Measurements from ENCODE around the gene PLCB1.

The PLCB1 gene

DNA sequence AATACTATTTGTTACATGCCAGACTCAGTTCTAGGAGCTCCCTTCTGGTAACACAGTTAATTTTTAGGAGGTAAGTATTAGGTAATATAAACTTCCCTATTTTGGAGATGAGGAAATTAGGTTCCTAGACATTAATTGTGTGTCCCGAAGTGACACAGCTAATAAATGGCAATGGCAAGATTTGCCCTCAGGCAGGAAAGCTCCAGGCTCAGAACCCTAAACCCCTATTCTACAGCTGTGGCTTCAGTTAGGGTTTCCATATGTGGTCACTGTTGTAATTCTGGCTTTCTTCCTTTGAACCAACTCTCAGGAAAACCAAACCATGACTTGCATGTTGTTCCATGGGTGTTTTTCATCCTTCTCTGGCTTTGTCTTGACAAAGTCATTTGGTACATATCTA, 188.2 kb downstream of the PLCB1 start:
- Histone ChIP-seq H3K27ac (peak overlapping the region; percentile 9), H3K36me3 (no peaks in the 10 kb centered on the region)
- TF ChIP-seq, protein P1, sequence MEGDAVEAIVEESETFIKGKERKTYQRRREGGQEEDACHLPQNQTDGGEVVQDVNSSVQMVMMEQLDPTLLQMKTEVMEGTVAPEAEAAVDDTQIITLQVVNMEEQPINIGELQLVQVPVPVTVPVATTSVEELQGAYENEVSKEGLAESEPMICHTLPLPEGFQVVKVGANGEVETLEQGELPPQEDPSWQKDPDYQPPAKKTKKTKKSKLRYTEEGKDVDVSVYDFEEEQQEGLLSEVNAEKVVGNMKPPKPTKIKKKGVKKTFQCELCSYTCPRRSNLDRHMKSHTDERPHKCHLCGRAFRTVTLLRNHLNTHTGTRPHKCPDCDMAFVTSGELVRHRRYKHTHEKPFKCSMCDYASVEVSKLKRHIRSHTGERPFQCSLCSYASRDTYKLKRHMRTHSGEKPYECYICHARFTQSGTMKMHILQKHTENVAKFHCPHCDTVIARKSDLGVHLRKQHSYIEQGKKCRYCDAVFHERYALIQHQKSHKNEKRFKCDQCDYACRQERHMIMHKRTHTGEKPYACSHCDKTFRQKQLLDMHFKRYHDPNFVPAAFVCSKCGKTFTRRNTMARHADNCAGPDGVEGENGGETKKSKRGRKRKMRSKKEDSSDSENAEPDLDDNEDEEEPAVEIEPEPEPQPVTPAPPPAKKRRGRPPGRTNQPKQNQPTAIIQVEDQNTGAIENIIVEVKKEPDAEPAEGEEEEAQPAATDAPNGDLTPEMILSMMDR (IDR thresholded peaks at IDR 0.05), result no peak

DNA sequence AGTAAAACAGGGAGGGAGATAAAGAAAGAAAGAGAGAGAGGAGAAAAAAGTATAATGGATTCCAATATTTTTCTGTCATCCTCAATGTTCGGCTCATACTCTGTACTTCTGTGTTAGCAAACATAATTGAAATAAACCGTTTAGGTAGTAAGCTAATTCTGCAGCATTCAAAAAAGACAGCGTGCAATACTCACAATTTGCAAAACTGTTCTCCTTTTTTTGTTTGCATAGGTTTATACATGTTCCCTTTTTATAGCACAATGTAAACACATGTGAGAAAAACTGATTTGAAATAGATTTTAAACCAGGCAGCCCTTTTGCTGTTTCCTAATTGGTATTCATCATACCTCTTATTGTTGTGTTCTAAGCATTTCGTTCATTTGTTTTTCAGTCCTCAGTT, 188.9 kb downstream of the PLCB1 start:
- no peaks in the 10 kb centered on the region for H3K27me3 ChIP-seq
- peaks cover 15 to 19% of the 10 kb centered on the region in 2 experiments for H3K4me1 ChIP-seq (ENCODE audit: control insufficient read depth in 1 of 2, insufficient read depth in 1 of 2, low read depth in 1 of 2, low read length in 1 of 2)
- no peaks in the 10 kb centered on the region for H3K9me3 ChIP-seq
- TF ChIP-seq, protein P1 (IDR thresholded peaks at IDR 0.05), result no peak
- H3K36me3 ChIP-seq, result no peaks in the 10 kb centered on the region
- H3K27ac ChIP-seq, result no peak overlapping the region
- H3K4me3 ChIP-seq (ENCODE audit: low read depth in 1 of 2, low read length in 1 of 2), result no peak overlapping the region

More for the DNA sequence above, 188.2 kb downstream of the PLCB1 start:
- H3K4me3 ChIP-seq (ENCODE audit: low read depth in 1 of 2, low read length in 1 of 2), result no peak overlapping the region
- H3K9me3 ChIP-seq, result no peaks in the 10 kb centered on the region
- H3K27me3 ChIP-seq, result no peaks in the 10 kb centered on the region
- peaks cover 15 to 19% of the 10 kb centered on the region in 2 experiments for H3K4me1 ChIP-seq (ENCODE audit: control insufficient read depth in 1 of 2, insufficient read depth in 1 of 2, low read depth in 1 of 2, low read length in 1 of 2)

DNA sequence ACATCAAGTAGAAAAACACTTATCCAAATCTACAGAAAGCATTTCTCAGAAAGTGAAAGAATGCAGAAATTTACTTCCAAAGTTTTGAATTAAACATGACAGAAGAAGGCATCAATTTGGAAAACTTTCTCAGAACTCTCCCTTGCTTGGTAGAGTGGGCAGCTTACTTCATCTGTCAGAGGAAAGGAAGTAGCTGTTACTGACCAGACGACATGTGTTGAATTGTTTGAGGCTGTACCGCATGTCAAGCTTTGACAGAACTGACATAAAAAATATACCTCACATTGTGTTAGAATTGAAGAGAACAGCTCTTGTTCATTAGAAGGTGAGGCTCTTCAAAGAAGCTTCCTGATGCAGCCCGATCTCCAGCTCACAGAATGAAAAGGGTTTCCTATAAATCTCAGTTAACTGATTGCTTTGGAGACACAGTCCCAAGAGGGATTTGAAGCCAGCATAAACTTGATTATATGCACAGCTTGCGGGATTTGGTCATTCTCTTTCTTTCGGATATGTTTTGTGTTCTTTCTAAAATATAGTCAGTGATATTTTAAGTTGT, 190.7 kb downstream of the PLCB1 start:
- Histone ChIP-seq H3K4me1 (ENCODE audit: control insufficient read depth in 1 of 2, insufficient read depth in 1 of 2, low read depth in 1 of 2, low read length in 1 of 2) (peaks cover 15 to 19% of the 10 kb centered on the region in 2 experiments), H3K9me3 (no peaks in the 10 kb centered on the region), H3K27ac (no peak overlapping the region), H3K27me3 (no peaks in the 10 kb centered on the region), H3K4me3 (ENCODE audit: low read depth in 1 of 2, low read length in 1 of 2) (no peak overlapping the region), H3K36me3 (no peaks in the 10 kb centered on the region)
- TF ChIP-seq, protein P1 (IDR thresholded peaks at IDR 0.05), result no peak

DNA sequence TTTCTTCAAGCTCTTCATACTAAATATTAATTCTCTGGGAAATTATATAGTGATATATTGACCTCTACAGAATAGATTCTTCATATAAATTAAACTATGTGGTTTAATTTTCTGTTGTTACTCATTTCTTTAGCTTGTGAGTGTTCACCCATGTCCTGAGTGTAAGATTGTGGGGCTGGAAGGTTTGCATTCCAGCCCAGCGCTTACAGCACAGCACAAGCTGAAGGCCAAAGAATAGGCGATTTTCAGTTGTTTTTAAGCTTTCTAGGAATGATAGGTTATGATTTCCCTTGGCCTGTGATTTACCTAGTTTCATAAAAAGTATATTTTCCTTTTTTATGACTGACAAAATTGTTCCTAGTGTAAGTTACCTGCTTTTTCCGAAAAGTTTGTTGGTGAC, 194.1 kb downstream of the PLCB1 start:
- Histone ChIP-seq H3K9me3 (no peaks in the 10 kb centered on the region), H3K27ac (no peak overlapping the region), H3K27me3 (no peaks in the 10 kb centered on the region), H3K4me1 (ENCODE audit: control insufficient read depth in 1 of 2, insufficient read depth in 1 of 2, low read depth in 1 of 2, low read length in 1 of 2) (peaks cover 12 to 20% of the 10 kb centered on the region in 2 experiments), H3K4me3 (ENCODE audit: low read depth in 1 of 2, low read length in 1 of 2) (no peak overlapping the region), H3K36me3 (no peaks in the 10 kb centered on the region)
- TF ChIP-seq, protein P1 (IDR thresholded peaks at IDR 0.05), result no peak

DNA sequence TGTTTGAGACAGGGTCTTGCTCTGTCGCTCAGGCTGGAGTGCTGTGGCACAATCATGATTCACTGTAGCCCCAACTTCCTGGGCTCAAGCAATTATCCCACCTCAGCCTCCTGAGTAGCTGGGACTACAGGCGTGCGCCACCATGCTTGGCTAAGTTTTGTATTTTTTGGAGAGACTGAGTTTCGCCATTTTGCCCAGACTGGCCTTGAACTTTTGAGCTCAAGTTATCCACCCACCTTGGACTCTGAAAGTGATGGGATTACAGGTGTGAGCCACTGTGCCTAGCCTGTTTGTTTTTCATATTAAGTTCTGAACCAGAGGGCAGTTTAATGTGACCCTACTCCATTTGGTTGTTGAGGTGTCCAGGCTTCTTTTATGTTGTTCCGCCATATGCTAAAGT, 194.8 kb downstream of the PLCB1 start:
- Histone ChIP-seq H3K27ac (no peak overlapping the region), H3K36me3 (no peaks in the 10 kb centered on the region), H3K4me3 (ENCODE audit: low read depth in 1 of 2, low read length in 1 of 2) (no peak overlapping the region), H3K9me3 (no peaks in the 10 kb centered on the region), H3K4me1 (ENCODE audit: control insufficient read depth in 1 of 2, insufficient read depth in 1 of 2, low read depth in 1 of 2, low read length in 1 of 2) (peaks cover 12 to 20% of the 10 kb centered on the region in 2 experiments), H3K27me3 (no peaks in the 10 kb centered on the region)
- TF ChIP-seq, protein P1 (IDR thresholded peaks at IDR 0.05), result no peak

All from neutrophil (primary cell).